ENCODE measurements around the gene APOBEC3A. TPM values are rescaled to one million over a fixed set of nuclear protein-coding genes. Genes with fewer than 3 reads are reported as not detected.
A peak's percentile ranks its signal among the peaks of the same experiment; 100 is the strongest.

The APOBEC3A gene
- total and polyA plus RNA-seq, 2 donors (not counting 1 experiment from before 2014, with no cell fraction given), result 2.8 TPM; not detected in 1

- ATAC-seq (ENCODE audit: low read depth) (no peak), DNase-seq (no peak)
- intact Hi-C loops (cut with micrococcal nuclease), result no loop called here
- Histone ChIP-seq H3K79me2 (ENCODE audit: control insufficient read depth, insufficient read depth, low read length) (no peaks in the 10 kb centered on the region), H2AFZ (ENCODE audit: insufficient read depth, low read depth, low read length, poor library complexity, severe bottlenecking) (no peak overlapping the region), H3K4me1 (ENCODE audit: control insufficient read depth in 2 of 2, insufficient read depth in 2 of 2, low read length in 2 of 2) (no peaks in the 10 kb centered on the region), H3K36me3 (replicated peaks in 1 of 2; ENCODE audit: control extremely low read depth in 1 of 2, control insufficient read depth in 1 of 2, extremely low read depth in 1 of 2, insufficient read depth in 2 of 2, low read length in 1 of 2) (no peaks in the 10 kb centered on the region), H3K9ac (ENCODE audit: low read length) (no peak overlapping the region), H3K9me3 (ENCODE audit: control extremely low read depth in 1 of 3, control insufficient read depth in 2 of 3, insufficient read depth in 1 of 3, low read length in 2 of 3) (no peaks in the 10 kb centered on the region), H3K27ac (ENCODE audit: low read length in 2 of 2) (no peak overlapping the region), H3K27me3 (replicated peaks in 1 of 4; ENCODE audit: control extremely low read depth in 1 of 4, control insufficient read depth in 3 of 4, insufficient read depth in 4 of 4, low read length in 3 of 4) (no peaks in the 10 kb centered on the region), H3K4me3 (ENCODE audit: control extremely low read depth in 1 of 5, extremely low read depth in 1 of 5, insufficient read depth in 1 of 5, low read depth in 2 of 5, low read length in 4 of 5) (no peak overlapping the region), H3K4me2 (replicated peaks; ENCODE audit: low read depth, low read length, poor library complexity, severe bottlenecking) (no peak overlapping the region), H4K20me1 (ENCODE audit: control insufficient read depth, insufficient read depth, low read length, poor library complexity, severe bottlenecking) (no peaks in the 10 kb centered on the region)
- CTCF ChIA-PET, result no interaction called here
- Mint-ChIP-seq H3K4me3 (no peak overlapping the region), H3K27ac (no peak overlapping the region), H3K4me1 (peaks cover 8% of the 10 kb centered on the region), H3K9me3 (ENCODE audit: insufficient read depth) (no peaks in the 10 kb centered on the region), H3K27me3 (no peaks in the 10 kb centered on the region)
- no peak for TF ChIP-seq CTCF (IDR thresholded peaks at IDR 0.05)
- 75% methylated on average over 4 of the region's 5 CpGs for WGBS (ENCODE audit: insufficient coverage)
- POLR2A ChIA-PET, result no interaction called here
These were observed 2.0 kb upstream of the APOBEC3A start for GRCh38 chr22:38955250-38955905.

GRCh38 chr22:38955926-38956325, 1.5 kb upstream of the APOBEC3A start:
- peaks cover 8% of the 10 kb centered on the region for H3K4me1 Mint-ChIP-seq
- intact Hi-C loops (cut with micrococcal nuclease), result no loop called here

More at GRCh38 chr22:38955926-38956325, 1.5 kb upstream of the APOBEC3A start:
- peak overlapping the region; percentile 69 for H3K27ac Mint-ChIP-seq
- Histone ChIP-seq H3K9ac (ENCODE audit: low read length) (no peak overlapping the region), H3K36me3 (replicated peaks in 1 of 2; ENCODE audit: control extremely low read depth in 1 of 2, control insufficient read depth in 1 of 2, extremely low read depth in 1 of 2, insufficient read depth in 2 of 2, low read length in 1 of 2) (no peaks in the 10 kb centered on the region), H3K4me1 (ENCODE audit: control insufficient read depth in 2 of 2, insufficient read depth in 2 of 2, low read length in 2 of 2) (no peaks in the 10 kb centered on the region), H2AFZ (ENCODE audit: insufficient read depth, low read depth, low read length, poor library complexity, severe bottlenecking) (no peak overlapping the region), H4K20me1 (ENCODE audit: control insufficient read depth, insufficient read depth, low read length, poor library complexity, severe bottlenecking) (no peaks in the 10 kb centered on the region), H3K4me2 (replicated peaks; ENCODE audit: low read depth, low read length, poor library complexity, severe bottlenecking) (no peak overlapping the region), H3K4me3 (ENCODE audit: control extremely low read depth in 1 of 5, extremely low read depth in 1 of 5, insufficient read depth in 1 of 5, low read depth in 2 of 5, low read length in 4 of 5) (no peak overlapping the region), H3K9me3 (ENCODE audit: control extremely low read depth in 1 of 3, control insufficient read depth in 2 of 3, insufficient read depth in 1 of 3, low read length in 2 of 3) (no peaks in the 10 kb centered on the region), H3K27ac (ENCODE audit: low read length in 2 of 2) (no peak overlapping the region), H3K27me3 (replicated peaks in 1 of 4; ENCODE audit: control extremely low read depth in 1 of 4, control insufficient read depth in 3 of 4, insufficient read depth in 4 of 4, low read length in 3 of 4) (no peaks in the 10 kb centered on the region), H3K79me2 (ENCODE audit: control insufficient read depth, insufficient read depth, low read length) (no peaks in the 10 kb centered on the region)
- DNase-seq, result no peak
- 86% methylated on average over 3 of the region's 3 CpGs for WGBS (ENCODE audit: insufficient coverage)
- ATAC-seq (ENCODE audit: low read depth), result no peak
- no peaks in the 10 kb centered on the region for H3K27me3 Mint-ChIP-seq
- no peak overlapping the region for H3K4me3 Mint-ChIP-seq
- CTCF ChIA-PET, result no interaction called here
- no peak for TF ChIP-seq EZH2 (IDR thresholded peaks at IDR 0.05; ENCODE audit: borderline replicate concordance, insufficient read depth, low read depth, low read length, poor library complexity, severe bottlenecking)
- no peak for TF ChIP-seq CTCF (IDR thresholded peaks at IDR 0.05)
- H3K9me3 Mint-ChIP-seq (ENCODE audit: insufficient read depth), result no peaks in the 10 kb centered on the region
- POLR2A ChIA-PET, result no interaction called here

Measured in B cell (primary cell).